ENCODE data around the gene COL25A1. TPM values are rescaled to one million over a fixed set of nuclear protein-coding genes. Genes with fewer than 3 reads are reported as not detected.

COL25A1 gene
- total RNA-seq (2022; extraction: Qiagen RNA extraction; ENCODE audit: low read depth): not detected in 5 replicates

GRCh38 chr4:109302361-109303139 is at the start of gene COL25A1:
Gene COL25A1 (minus strand): TSS chr4:109302658.

GRCh38 chr4:108762559-108763225 is 539.8 kb downstream of the COL25A1 start, which contains the start of gene ETNPPL:
Gene ETNPPL (minus strand): TSS chr4:108763053. CDS start chr4:108762898, 155 bp downstream.

Other genes starting within 250 kb of the COL25A1 start
- 11.6 to 20.9 TPM (median 19.6 TPM) in 5 replicates for gene SEC24B, start 131.2 kb upstream of the COL25A1 start, total RNA-seq (2022; extraction: Qiagen RNA extraction; ENCODE audit: low read depth)

Measured in A549 treated with RU486 at 1 μM for 4 hours (cell line).